Myocyte (in vitro differentiated cells): ENCODE results near the gene TAF11L3. TPM values are rescaled to one million over a fixed set of nuclear protein-coding genes. Genes with fewer than 3 reads are reported as not detected.
"Not testable (repeated sequence)": the region's sequence is repeated elsewhere in the genome, so short reads cannot be mapped to it uniquely, and the experiment has no call there.

ENCODE experiments used
- DNase-seq: peaks from one replicate; pipeline ENCODE4 v3.0.0-alpha.2; 2012; ENCODE audit warnings: low read depth
- polyA plus RNA-seq: library from polyadenylated mRNA; unstranded; fragments of >200 nt; gene quantifications from one replicate; pipeline ENCODE4 v1.2.1, GENCODE V29; 2012; ENCODE audit warnings: missing spikeins
- total RNA-seq: library from RNA; depleted of rRNA; stranded (reverse); fragments of >200 nt; gene quantifications from 2 replicates; pipeline ENCODE4 v1.2.3, GENCODE V29; 2014

TAF11L3 gene
- total RNA-seq = not detected in 2 replicates
- not detected for polyA plus RNA-seq

- DNase-seq = not testable (repeated sequence)
Observed at GRCh38 chr5:17518067-17518466, at the start of gene TAF11L3. Gene TAF11L3, plus strand, starts transcription at chr5:17518367.

- DNase-seq = no peak
Observed at GRCh38 chr5:17470064-17470463, 48.1 kb upstream of the TAF11L3 start.

GRCh38 chr5:17475064-17475463 is 43.1 kb upstream of the TAF11L3 start:
- not testable (repeated sequence) for DNase-seq

GRCh38 chr5:17477043-17477442 is 41.1 kb upstream of the TAF11L3 start:
- DNase-seq = no peak

- no peak for DNase-seq
Observed at GRCh38 chr5:17477573-17478265, 40.4 kb upstream of the TAF11L3 start.

- DNase-seq = no peak
Observed at GRCh38 chr5:17481378-17481777, 36.8 kb upstream of the TAF11L3 start.

- DNase-seq = no peak
Observed at GRCh38 chr5:17482790-17483189, 35.4 kb upstream of the TAF11L3 start.

GRCh38 chr5:17486464-17487173 is 31.5 kb upstream of the TAF11L3 start:
- DNase-seq = not testable (repeated sequence)

- DNase-seq = no peak
Observed at GRCh38 chr5:17487174-17487512, 31.0 kb upstream of the TAF11L3 start.

- DNase-seq = not testable (repeated sequence)
Observed at GRCh38 chr5:17491257-17491656, 26.9 kb upstream of the TAF11L3 start.

- DNase-seq = no peak
Observed at GRCh38 chr5:17492770-17493169, 25.4 kb upstream of the TAF11L3 start.

GRCh38 chr5:17497446-17497845 is 20.7 kb upstream of the TAF11L3 start:
- no peak for DNase-seq

GRCh38 chr5:17497931-17498330 is 20.2 kb upstream of the TAF11L3 start, which contains the start of gene TAF11L2:
Gene TAF11L2, plus strand, starts transcription at chr5:17498231.
- DNase-seq = not testable (repeated sequence)

- no peak for DNase-seq
Observed at GRCh38 chr5:17511775-17512325, 6.3 kb upstream of the TAF11L3 start.

GRCh38 chr5:17517526-17517925 is 641 bp upstream of the TAF11L3 start:
- not testable (repeated sequence) for DNase-seq

- DNase-seq = not testable (repeated sequence)
Observed at GRCh38 chr5:17519508-17519907, 1.3 kb downstream of the TAF11L3 start.

- not testable (repeated sequence) for DNase-seq
Observed at GRCh38 chr5:17521501-17521900, 3.3 kb downstream of the TAF11L3 start, which contains the start of gene TAF11L4. Gene TAF11L4, plus strand, starts transcription at chr5:17521801.

GRCh38 chr5:17524935-17525334 is 6.8 kb downstream of the TAF11L3 start, which contains the start of gene TAF11L5:
Gene TAF11L5, plus strand, starts transcription at chr5:17525235.
- DNase-seq = not testable (repeated sequence)

- not testable (repeated sequence) for DNase-seq
Observed at GRCh38 chr5:17526504-17526903, 8.3 kb downstream of the TAF11L3 start.

- not testable (repeated sequence) for DNase-seq
Observed at GRCh38 chr5:17528369-17528768, 10.2 kb downstream of the TAF11L3 start, which contains the start of gene TAF11L6. Gene TAF11L6, plus strand, starts transcription at chr5:17528669.
